ENCODE measurements around the gene IFI6.

IFI6 gene

GRCh38 chr1:27669876-27670275 is 2.1 kb downstream of the IFI6 start:
- DNase-seq = no peak

DNA sequence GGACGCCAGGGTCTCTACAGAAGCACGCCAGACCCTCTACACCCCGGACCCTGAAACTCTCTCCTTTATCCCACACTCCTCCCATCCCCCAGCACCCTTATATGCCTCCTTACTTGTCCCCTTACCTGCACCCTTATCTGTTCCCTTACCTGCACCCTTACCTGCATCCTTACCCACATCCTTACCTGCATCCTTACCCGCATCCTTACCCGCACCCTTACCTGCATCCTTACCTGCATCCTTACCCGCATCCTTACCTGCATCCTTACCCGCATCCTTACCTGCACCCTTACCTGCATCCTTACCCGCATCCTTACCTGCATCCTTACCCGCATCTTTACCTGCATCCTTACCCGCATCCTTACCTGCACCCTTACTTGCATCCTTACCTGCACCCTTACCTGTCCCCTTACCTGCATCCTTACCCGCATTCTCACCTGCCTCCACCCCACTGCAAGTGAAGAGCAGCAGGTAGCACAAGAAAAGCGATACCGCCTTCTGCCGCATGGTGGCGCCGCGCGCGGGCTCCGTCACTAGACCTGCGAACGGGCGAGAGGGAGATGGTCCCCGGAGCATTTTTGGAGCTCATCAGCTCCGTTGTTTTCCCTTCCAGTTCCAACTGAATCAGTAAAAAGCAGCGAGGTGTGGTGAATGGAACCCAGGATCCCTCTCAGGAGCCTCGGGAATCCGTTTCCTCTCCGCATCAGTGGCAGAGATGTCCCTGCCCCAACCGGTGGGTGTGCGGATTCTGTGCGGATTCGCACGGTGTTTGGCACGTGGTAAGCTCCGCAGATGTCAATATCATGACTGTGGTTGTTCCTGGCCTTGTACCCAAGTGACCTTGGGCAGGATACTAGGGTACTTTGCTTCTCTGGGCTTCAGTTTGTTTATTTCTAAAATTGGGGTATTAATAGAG is 2.9 kb downstream of the IFI6 start:
- DNase-seq = peak; percentile 87

- DNase-seq = no peak
Measured at GRCh38 chr1:27668121-27668807, 3.7 kb downstream of the IFI6 start.

DNA sequence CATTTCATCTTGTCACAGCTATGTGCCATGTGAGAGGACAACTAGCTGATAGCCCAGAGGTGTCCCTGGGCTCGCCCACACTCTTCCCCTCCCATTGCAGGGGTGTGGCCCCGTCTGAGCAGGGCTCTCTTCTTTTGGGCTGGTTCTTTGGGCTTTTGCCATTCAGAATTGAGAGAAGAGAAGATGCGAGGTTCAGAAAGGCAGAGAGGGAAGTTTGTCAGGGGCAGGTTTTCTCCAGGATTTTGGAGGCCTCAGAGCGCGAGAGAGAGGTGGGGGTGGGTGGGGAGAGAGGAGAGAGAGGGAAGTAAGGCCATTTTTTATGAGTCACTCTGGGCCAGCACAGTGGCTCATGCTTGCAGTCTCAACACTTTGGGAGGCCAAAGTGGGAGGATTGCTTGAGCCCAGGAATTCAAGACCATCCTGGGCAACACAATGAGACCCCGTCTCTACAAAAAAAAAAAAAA is 5.2 kb downstream of the IFI6 start:
- no peak for DNase-seq

DNA sequence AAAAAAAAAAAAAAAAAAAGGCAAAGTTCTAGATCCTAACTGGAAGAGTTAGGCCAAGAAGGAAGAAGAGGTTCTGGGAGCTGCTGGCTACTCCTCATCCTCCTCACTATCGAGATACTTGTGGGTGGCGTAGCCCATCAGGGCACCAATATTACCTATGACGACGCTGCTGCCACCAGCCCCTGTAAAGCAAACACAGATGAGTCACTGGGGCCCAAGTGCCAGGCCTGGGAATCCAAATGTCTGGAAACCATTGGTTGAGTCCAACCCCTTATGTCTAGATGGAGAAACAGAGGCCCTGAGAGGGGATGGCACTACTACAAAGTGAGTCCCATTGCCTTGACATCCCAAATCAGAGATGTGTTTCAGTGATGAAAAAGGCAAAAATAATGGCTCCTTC is 5.7 kb downstream of the IFI6 start:
- DNase-seq = no peak

- no peak for DNase-seq
Measured at GRCh38 chr1:27665016-27665651, 6.9 kb downstream of the IFI6 start.

DNA sequence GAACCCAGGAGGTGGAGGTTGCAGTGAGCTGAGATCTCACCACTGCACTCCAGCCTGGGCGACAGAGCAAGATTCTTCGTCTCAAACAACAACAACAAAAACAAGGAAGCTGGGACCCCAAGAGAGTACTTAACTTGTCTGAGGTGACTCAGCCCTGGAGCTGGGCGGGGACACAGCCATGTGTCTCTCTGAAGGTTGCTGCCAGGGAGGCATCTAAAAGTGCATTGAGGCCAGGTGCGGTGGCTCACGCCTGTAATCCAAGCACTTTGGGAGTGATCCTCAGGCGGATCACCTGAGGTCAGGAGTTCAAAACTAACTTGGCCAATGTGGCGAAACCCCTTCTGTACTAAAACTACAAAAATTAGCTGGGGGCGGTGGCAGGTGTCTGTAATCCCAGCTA is 7.7 kb downstream of the IFI6 start:
- no peak for DNase-seq

GRCh38 chr1:27662707-27663393 is 9.1 kb downstream of the IFI6 start:
- peak; percentile 94 for DNase-seq

DNA sequence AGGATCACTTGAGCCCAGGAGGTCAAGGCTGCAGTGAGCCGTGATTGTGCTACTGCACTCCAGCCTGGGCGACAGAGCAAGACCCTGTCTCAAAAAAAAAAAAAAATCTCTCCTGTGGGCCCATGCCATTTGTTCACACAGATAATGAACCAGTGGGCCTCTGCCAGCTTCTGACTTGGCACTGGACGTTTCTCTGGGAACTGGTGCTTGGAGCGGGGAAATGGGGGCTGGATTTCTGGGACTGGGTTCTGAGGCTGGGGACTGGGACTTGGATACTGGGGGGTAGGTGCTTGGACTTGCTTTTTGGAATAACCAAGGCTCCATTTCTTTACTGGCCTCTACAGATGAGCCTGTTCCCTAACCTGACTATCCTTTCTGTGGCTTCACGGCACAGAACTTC is 9.7 kb downstream of the IFI6 start:
- no peak for DNase-seq

DNA sequence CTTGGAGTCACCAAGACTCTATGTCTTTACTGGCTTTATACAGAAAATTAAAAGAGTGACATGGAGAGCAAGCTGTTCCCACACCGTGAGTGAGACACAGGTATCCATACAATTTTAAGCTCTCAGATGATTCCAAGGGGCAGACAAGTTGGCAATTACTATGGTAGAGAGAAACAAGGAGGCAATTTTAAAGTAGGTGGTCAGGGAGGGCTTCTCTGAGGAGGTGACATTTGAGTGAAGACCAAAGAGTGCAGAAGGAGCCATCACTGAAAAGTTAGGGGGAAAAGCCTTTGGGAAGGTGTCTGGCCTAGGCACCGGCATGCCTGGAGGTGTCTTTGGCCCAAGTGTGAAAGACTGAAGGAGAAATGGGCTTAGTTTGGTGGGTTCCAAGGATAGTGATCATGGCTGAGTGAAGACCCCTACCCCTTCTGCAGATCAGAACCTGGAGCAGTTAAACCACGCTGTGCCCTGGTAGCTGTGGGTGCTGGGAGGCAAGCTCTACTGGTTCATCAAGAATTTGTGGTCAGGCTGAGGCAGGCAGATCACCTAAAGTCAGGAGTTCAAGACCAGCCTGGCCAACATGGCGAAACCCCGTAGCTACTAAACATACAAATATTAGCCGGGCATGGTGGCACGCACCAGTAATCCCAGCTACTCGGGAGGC is 10.4 kb downstream of the IFI6 start:
- DNase-seq = no peak

DNA sequence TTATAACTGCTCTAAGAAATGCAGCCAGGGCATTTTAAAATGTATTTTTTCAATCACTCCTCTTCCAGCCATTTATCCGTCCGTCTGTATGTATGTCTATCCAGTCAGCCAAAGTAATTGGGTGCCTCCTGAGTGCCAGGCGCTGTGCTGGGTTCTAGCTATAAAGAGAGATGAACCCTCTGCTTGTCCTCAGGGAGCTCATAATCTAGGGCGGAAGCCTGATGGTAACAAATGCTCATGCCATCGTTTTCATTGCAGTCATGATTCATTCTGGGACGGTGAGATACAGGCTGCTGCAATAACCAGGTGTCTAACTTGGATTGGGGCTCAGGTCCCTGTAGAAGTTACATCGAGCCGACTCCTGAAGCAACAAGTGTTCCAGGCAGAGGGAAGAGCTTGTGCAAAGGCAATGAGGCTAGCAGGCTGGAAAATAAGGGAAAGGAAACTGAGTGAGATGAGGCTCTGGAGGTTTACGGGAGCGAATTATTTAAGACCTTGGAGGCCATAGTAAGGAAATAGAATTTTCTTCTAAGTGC is 11.6 kb downstream of the IFI6 start:
- no peak for DNase-seq

DNA sequence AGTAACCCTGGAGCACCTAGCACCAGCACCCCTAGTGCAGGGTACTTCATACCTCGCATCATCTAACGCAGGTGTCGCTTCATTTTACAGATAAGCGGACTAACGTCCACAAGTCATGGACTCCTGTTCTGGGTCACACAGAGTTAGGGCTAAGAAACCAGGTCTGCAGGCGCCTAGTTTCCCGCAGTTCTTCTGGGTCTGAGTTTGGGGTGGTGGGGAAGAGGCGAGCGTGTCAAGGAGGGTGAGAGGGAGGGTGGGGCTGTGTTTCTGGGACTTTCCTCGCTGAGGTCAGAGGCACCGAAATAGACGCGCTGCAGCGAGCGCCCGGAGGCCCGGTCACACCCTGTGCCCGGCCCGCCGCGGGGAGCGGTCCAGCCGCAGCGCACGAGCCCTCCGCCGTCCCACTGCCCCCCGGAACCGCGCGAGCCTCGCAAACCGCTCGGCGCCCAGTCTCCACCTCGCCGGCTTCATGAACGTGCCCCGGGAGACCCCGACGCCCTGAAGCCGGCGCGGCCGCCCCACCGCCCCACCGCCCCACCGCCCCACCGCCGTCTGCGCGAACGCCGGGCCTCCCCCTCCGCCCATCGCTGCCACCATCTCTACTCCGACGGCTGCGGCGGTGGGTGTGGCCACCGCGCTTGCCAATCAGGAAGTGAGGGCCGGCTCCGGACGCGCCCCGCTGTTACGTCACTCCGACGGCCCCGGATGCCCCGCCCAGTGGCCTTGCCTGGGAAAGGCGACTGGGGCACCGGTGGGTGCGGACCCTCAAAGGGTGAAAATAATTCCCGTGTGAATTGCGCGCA is 12.3 kb downstream of the IFI6 start:
- DNase-seq = peak; percentile 67

GRCh38 chr1:27658951-27659496 is 13.0 kb downstream of the IFI6 start:
- DNase-seq = no peak

DNA sequence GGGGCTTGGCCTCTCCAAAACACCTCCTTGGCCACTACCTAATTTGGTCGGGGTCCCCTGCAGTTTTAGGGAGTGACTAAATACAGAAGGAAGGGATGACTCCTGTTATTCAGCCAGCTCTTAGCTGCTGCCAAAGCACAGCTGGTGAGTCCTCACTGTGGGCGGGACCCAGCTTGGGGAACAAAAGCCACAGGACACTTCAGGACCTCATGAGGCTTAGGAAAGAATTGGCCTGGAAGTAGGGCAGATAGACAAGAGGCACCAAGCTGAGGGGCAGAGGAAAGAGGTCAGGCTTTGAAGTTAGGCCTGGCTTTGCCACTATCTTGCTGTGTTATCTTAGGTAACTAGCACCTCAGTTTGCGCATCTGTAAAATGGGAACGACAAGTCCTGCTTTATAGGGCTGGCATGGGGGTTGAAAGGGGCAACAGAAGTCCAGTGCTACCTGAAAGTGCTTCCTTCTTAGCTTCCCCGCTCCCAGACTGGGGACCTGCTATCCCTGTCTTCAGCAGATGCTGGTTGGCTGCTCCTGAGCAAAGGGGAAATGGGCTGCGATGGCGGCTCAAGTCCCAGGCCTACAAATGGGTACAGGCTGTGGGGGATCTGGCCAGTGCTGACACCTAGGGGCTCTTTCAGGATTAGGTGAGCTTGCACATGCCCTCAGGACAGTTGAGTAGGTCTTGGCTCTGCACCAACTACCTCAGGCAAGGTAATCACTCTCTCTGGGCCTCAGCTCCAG is 15.7 kb downstream of the IFI6 start:
- no peak for DNase-seq

DNA sequence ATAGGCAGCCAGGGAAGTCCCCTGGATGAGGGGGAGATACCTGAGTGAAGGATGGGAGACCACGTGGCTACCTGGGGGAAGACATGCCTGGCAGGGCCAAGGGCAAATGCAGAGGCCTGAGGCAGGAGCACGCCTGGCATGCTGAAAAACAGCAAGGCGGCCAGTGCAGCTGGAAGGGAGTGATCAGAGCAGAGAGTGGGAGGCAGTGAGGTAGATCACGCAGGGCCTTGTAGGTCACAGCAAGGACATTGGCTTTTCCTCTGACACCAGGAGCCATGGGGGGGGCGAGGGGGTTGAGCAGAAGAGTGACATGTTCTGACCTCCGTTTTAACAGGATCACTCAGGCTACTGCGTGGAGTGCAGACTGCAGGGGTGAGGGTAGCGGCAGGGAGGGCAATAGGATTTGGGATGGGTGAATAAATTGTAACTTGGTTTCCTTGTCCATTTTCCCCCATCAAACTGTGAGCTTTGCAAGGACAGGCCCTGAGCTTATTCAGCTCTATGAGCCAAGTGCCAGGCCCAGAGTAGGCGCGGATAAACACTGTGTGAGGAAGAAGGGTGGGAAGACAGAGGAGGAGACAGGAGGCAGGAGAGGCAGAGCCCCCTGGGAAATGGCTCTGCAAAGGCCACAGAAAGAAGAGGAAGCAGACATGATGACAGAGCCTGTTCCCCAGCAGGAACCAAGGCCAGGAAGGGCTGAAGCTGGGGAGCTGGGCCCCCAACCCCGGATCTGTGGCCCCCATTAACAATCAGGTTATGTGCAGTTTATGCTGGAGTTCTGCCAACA is 16.6 kb downstream of the IFI6 start:
- no peak for DNase-seq

DNA sequence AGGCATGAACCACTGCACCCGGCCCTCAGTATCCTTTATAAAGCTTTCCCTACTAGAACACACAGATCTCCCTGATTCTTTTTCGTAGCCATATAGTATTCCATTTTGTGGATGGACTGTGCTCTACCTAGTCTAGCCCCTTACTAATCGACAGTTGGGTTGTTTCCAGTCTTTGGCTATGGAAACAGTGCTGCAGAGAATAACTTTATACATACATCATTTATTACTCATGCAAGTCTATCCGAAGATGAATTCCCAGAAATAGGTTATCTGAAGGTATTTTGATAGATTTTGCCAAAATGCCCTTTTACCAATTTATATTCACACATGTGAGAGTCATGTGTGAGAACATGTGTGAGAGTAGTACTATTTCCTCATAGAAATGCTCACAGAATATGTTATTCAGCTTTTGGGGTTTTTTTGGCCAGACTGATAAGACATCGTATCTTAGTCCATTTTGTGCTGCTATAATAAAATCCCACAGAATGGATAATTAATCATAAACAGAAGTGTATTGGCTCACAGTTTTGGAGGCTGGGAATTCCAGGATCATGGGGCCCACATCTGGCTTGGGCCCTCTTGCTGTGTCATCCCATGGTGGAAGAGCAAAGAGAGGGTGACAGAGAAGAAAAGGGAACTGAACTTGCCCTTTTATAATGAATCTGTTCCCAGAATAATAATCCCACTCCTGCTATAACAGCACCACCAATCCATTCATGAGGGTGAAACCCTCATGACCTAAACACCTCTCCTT is 19.7 kb downstream of the IFI6 start:
- no peak for DNase-seq

GRCh38 chr1:27650539-27651175 is 21.3 kb downstream of the IFI6 start:
- no peak for DNase-seq

DNA sequence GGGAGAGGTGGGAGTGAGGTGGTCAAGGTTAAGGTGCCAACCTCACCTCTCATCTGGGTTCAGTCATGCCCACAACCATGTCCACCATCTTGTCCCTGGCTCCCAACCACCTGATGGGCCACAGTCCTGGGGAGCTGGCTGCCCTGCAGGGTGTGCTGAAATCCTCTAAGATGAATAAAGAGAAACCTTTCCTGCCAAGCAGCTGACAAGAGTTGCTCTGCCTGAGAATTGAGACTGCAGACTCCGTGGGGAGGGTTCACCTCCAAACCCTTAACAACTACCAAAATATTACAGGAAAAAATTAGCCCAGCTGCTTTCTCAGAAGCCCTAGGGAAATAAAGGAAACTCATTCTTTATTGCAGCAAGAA is 21.8 kb downstream of the IFI6 start:
- DNase-seq = no peak
